Fibroblast of pulmonary artery (primary cell): Measurements from ENCODE around the gene AFF1.

ENCODE experiments used
- DNase-seq: peaks from one replicate; pipeline ENCODE4 v3.0.0-alpha.2; 2010; ENCODE audit warnings: low read depth
- H3K4me3 ChIP-seq: replicated peaks from 2 replicates; pipeline ENCODE4 v1.5.1; 2011; ENCODE audit warnings: low read depth, mild to moderate bottlenecking, control low read depth, low read length, moderate library complexity
- CTCF ChIP-seq: IDR thresholded peaks from 2 replicates; pipeline ENCODE4 v1.5.1; 2011; ENCODE audit warnings: mild to moderate bottlenecking, control low read depth, low read length, inconsistent platforms; ENCODE audit errors: missing control alignments

Gene AFF1

GRCh38 chr4:87188932-87189331 is 254.1 kb downstream of the AFF1 start:
- DNase-seq = no peak
- no peak overlapping the region for H3K4me3 ChIP-seq
- TF ChIP-seq CTCF = no peak
